Vagina (tissue), 2 donors: ENCODE data around the gene ARL8B. TPM values are rescaled to one million over a fixed set of nuclear protein-coding genes. Genes with fewer than 3 reads are reported as not detected.
"Not testable (repeated sequence)": the region's sequence is repeated elsewhere in the genome, so short reads cannot be mapped to it uniquely, and the experiment has no call there.

Experiments used
- DNase-seq, 2 donors: peaks; one replicate each; pipeline ENCODE4 v3.0.0-alpha.2; 2017; ENCODE audit errors: extremely low spot score in 2 of 2
- H3K27ac ChIP-seq: fragments of 200-600 bp; sonication (generic); one replicate; pipeline ENCODE4 v1.5.1; 2019
- H3K27me3 ChIP-seq: fragments of 200-600 bp; sonication (generic); one replicate; pipeline ENCODE4 v1.5.1; 2019
- H3K36me3 ChIP-seq, 2 donors: fragments of 200-600 bp; sonication (generic); one replicate each; pipeline ENCODE4 v1.5.1; 2017 to 2019
- H3K4me1 ChIP-seq: fragments of 200-600 bp; sonication (generic); one replicate; pipeline ENCODE4 v1.5.1; 2019
- H3K4me3 ChIP-seq, 2 donors: fragments of 200-600 bp; sonication (generic); 1 replicate in 1 of 2; 2 replicates in 1 of 2; pipeline ENCODE4 v1.5.1; 2016 to 2019
- H3K9me3 ChIP-seq: fragments of 200-600 bp; sonication (generic); one replicate; pipeline ENCODE4 v1.5.1; 2019
- CTCF ChIP-seq, 3 experiments: fragments of 450-650 bp in 2 of 3; fragments of 200-600 bp in 1 of 3; sonication (generic) in 1 of 3; IDR thresholded peaks; one replicate each; pipeline ENCODE4 v1.5.1; 2017 to 2019; ENCODE audit warnings: antibody characterized with exemption in 3 of 3, mild to moderate bottlenecking in 2 of 3, moderate library complexity in 2 of 3
- POLR2A ChIP-seq, 2 donors: fragments of 450-650 bp; IDR thresholded peaks; one replicate each; pipeline ENCODE4 v1.6.1; 2017; ENCODE audit warnings: antibody characterized with exemption in 2 of 2, mild to moderate bottlenecking in 2 of 2, moderate library complexity in 2 of 2
- POLR2AphosphoS5 ChIP-seq, 2 donors: sonication (generic); formaldehyde crosslinking; IDR thresholded peaks; one replicate each; pipeline ENCODE4 v1.9.0; 2017; ENCODE audit warnings: antibody characterized with exemption in 2 of 2, mild to moderate bottlenecking in 2 of 2, low read depth in 1 of 2; ENCODE audit not compliant: insufficient read depth in 1 of 2
- intact Hi-C: fragments of 100-400 bp; cut with DNase I; formaldehyde crosslinking; loops from one replicate; pipeline ENCODE4 v1.15.1; 2023
- total RNA-seq: library from RNA; depleted of rRNA; stranded (reverse); fragments of >200 nt; gene quantifications from one replicate; pipeline ENCODE4 v1.2.3, GENCODE V29; 2016

The ARL8B gene
- total RNA-seq, 1 donor from 2014 or later, result 44.4 TPM

- intact Hi-C loops, result no loop called here
- H3K27ac ChIP-seq, result no peak overlapping the region
Measured at GRCh38 chr3:5110337-5110736, 11.8 kb upstream of the ARL8B start.

GRCh38 chr3:5112043-5112442 lies 10.0 kb upstream of the ARL8B start:
- H3K36me3 ChIP-seq, result no peaks in the 10 kb centered on the region
- H3K4me1 ChIP-seq, result no peaks in the 10 kb centered on the region
- no peaks in the 10 kb centered on the region for H3K27me3 ChIP-seq
- H3K27ac ChIP-seq, result no peak overlapping the region
- DNase-seq, result no peak
- no peak overlapping the region for H3K4me3 ChIP-seq
- no peak for TF ChIP-seq POLR2A (IDR thresholded peaks at IDR 0.05)
- intact Hi-C loops, result no loop called here
- no peaks in the 10 kb centered on the region for H3K9me3 ChIP-seq

More at GRCh38 chr3:5110337-5110736, 11.8 kb upstream of the ARL8B start:
- Histone ChIP-seq H3K36me3 (no peaks in the 10 kb centered on the region), H3K4me1 (no peaks in the 10 kb centered on the region), H3K27me3 (no peaks in the 10 kb centered on the region), H3K4me3 (no peak overlapping the region), H3K9me3 (no peaks in the 10 kb centered on the region)
- no peak for TF ChIP-seq POLR2A (IDR thresholded peaks at IDR 0.05)
- no peak for TF ChIP-seq CTCF (IDR thresholded peaks at IDR 0.05)
- no peak for TF ChIP-seq POLR2AphosphoS5 (IDR thresholded peaks at IDR 0.05; ENCODE audit: insufficient read depth in 1 of 2, low read depth in 1 of 2)
- DNase-seq, result no peak

GRCh38 chr3:5113726-5114125 lies 8.4 kb upstream of the ARL8B start:
- H3K36me3 ChIP-seq, H3K27ac ChIP-seq, intact Hi-C loops, H3K4me3 ChIP-seq, H3K4me1 ChIP-seq, H3K27me3 ChIP-seq, H3K9me3 ChIP-seq: not testable (repeated sequence)
- DNase-seq, result peak in 1 of 2 donors; percentile 18

GRCh38 chr3:5115506-5116162 lies 6.5 kb upstream of the ARL8B start:
- no peak for TF ChIP-seq CTCF (IDR thresholded peaks at IDR 0.05)
- no peak for TF ChIP-seq POLR2A (IDR thresholded peaks at IDR 0.05)
- TF ChIP-seq POLR2AphosphoS5 (IDR thresholded peaks at IDR 0.05; ENCODE audit: insufficient read depth in 1 of 2, low read depth in 1 of 2), result no peak
- intact Hi-C loops, result no loop called here

GRCh38 chr3:5116538-5116937 lies 5.6 kb upstream of the ARL8B start:
- Histone ChIP-seq H3K4me3 (no peak overlapping the region), H3K27me3 (no peaks in the 10 kb centered on the region), H3K27ac (peak overlapping the region; percentile 44), H3K36me3 (no peaks in the 10 kb centered on the region), H3K4me1 (no peaks in the 10 kb centered on the region), H3K9me3 (no peaks in the 10 kb centered on the region)
- no peak for DNase-seq
- no peak for TF ChIP-seq CTCF (IDR thresholded peaks at IDR 0.05)
- TF ChIP-seq POLR2AphosphoS5 (IDR thresholded peaks at IDR 0.05; ENCODE audit: insufficient read depth in 1 of 2, low read depth in 1 of 2), result no peak
- no peak for TF ChIP-seq POLR2A (IDR thresholded peaks at IDR 0.05)
- intact Hi-C loops, result no loop called here

More at GRCh38 chr3:5115506-5116162, 6.5 kb upstream of the ARL8B start:
- Histone ChIP-seq H3K36me3 (no peaks in the 10 kb centered on the region), H3K4me3 (no peak overlapping the region), H3K27me3 (no peaks in the 10 kb centered on the region), H3K9me3 (no peaks in the 10 kb centered on the region), H3K27ac (peak overlapping the region; percentile 44), H3K4me1 (no peaks in the 10 kb centered on the region)
- no peak for DNase-seq

DNA sequence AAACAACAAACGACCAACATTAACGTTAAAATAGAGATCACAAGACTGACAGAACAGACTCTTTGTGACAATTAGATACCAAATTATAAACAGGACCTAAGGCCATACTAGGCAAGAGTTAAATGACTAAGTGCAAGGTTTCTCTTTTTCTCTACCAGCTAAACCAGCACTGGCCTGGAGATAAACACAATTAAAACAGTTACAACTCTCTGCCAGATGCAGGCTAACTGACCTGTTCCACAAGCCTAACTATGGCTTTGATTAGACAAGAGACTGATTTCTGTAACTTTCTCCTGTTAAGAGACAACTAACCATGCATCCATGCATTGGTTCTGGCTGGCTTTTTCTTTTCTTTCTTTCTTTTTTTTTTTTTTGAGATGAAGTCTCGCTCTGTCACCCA lies 1.6 kb upstream of the ARL8B start:
- Histone ChIP-seq H3K4me1 (peaks cover 27% of the 10 kb centered on the region), H3K4me3 (no peak overlapping the region), H3K36me3 (no peaks in the 10 kb centered on the region), H3K9me3 (no peaks in the 10 kb centered on the region), H3K27ac (no peak overlapping the region), H3K27me3 (no peaks in the 10 kb centered on the region)
- intact Hi-C loops, result loop anchor here (10.0 kb wide), 1 partner anchor 64 kb away; the partner anchor contains the start of gene EDEM1
- TF ChIP-seq CTCF (IDR thresholded peaks at IDR 0.05) (no peak), POLR2A (IDR thresholded peaks at IDR 0.05) (no peak), POLR2AphosphoS5 (IDR thresholded peaks at IDR 0.05; ENCODE audit: insufficient read depth in 1 of 2, low read depth in 1 of 2) (no peak)
- DNase-seq, result no peak
